HL-60 (cell line): ENCODE data around the gene DFFA.
A peak's percentile ranks its signal among the peaks of the same experiment; 100 is the strongest.

Source experiments
- DNase-seq, 2 experiments: peaks; one replicate each; pipeline ENCODE4 v3.0.0-alpha.2; 2010 to 2020; ENCODE audit warnings: low read depth in 1 of 2, low spot score in 1 of 2
- H3K27ac ChIP-seq: fragments of 250-450 bp; sonication (Bioruptor Pico); replicated peaks from 2 replicates; pipeline ENCODE4 v1.5.1; 2020; ENCODE audit warnings: mild to moderate bottlenecking, moderate library complexity
- H3K27me3 ChIP-seq: fragments of 250-450 bp; sonication (Bioruptor Pico); 2 replicates; pipeline ENCODE4 v1.5.1; 2021; ENCODE audit warnings: mild to moderate bottlenecking, moderate library complexity; ENCODE audit not compliant: insufficient read depth, poor library complexity, severe bottlenecking
- H3K4me3 ChIP-seq: replicated peaks from 2 replicates; pipeline ENCODE4 v1.5.1; 2011; ENCODE audit warnings: mild to moderate bottlenecking, control low read depth, low read length; ENCODE audit not compliant: insufficient read depth
- CTCF ChIP-seq: IDR thresholded peaks from one replicate; pipeline ENCODE4 v1.5.1; 2011; ENCODE audit warnings: low read length, control low read depth, inconsistent platforms; ENCODE audit not compliant: insufficient read depth
- GABPA ChIP-seq: IDR thresholded peaks from 2 replicates; pipeline ENCODE4 v1.6.1; 2012; ENCODE audit warnings: low read depth
- POLR2AphosphoS5 ChIP-seq: IDR thresholded peaks from 2 replicates; pipeline ENCODE4 v1.6.1; 2012; ENCODE audit warnings: low read depth
- REST ChIP-seq: IDR thresholded peaks from 2 replicates; pipeline ENCODE4 v1.6.1; 2012; ENCODE audit warnings: low read depth; ENCODE audit not compliant: insufficient replicate concordance
- SPI1 ChIP-seq: IDR thresholded peaks from 2 replicates; pipeline ENCODE4 v1.6.1; 2012; ENCODE audit warnings: low read depth, mild to moderate bottlenecking, borderline replicate concordance

DFFA gene

GRCh38 chr1:10515976-10516750 is 43.8 kb upstream of the DFFA start:
- TF ChIP-seq GABPA (no peak), REST (no peak), SPI1 (no peak), POLR2AphosphoS5 (no peak), CTCF (no peak)
- no peak for DNase-seq
- H3K27me3 ChIP-seq, result no peaks in the 10 kb centered on the region
- H3K4me3 ChIP-seq, result no peak overlapping the region
- no peak overlapping the region for H3K27ac ChIP-seq

- peak in 1 of 2 experiments; percentile 72 for DNase-seq
- Histone ChIP-seq H3K27me3 (no peaks in the 10 kb centered on the region), H3K4me3 (no peak overlapping the region), H3K27ac (no peak overlapping the region)
- TF ChIP-seq SPI1 (peak; percentile 97), CTCF (no peak)
Measured at GRCh38 chr1:10515301-10515975, 43.1 kb upstream of the DFFA start.

GRCh38 chr1:10514490-10515235 is 42.3 kb upstream of the DFFA start:
- Histone ChIP-seq H3K4me3 (no peak overlapping the region), H3K27me3 (no peaks in the 10 kb centered on the region), H3K27ac (no peak overlapping the region)
- TF ChIP-seq REST (no peak), CTCF (peak; percentile 8), SPI1 (no peak), POLR2AphosphoS5 (no peak), GABPA (no peak)
- peak in 1 of 2 experiments; percentile 26 for DNase-seq
